Measurements from ENCODE around the gene DYDC2. TPM values are rescaled to one million over a fixed set of nuclear protein-coding genes. Genes with fewer than 3 reads are reported as not detected.
"Not testable (repeated sequence)": the region's sequence is repeated elsewhere in the genome, so short reads cannot be mapped to it uniquely, and the experiment has no call there.

DYDC2 gene
- total and polyA plus RNA-seq, 8 donors = 0.64 to 4.2 (median 2.9) TPM; not detected in 1

GRCh38 chr10:80357851-80358125 is 1.2 kb downstream of the DYDC2 start:
- intact Hi-C loops (cut with DNase I) = no loop called here

DNA sequence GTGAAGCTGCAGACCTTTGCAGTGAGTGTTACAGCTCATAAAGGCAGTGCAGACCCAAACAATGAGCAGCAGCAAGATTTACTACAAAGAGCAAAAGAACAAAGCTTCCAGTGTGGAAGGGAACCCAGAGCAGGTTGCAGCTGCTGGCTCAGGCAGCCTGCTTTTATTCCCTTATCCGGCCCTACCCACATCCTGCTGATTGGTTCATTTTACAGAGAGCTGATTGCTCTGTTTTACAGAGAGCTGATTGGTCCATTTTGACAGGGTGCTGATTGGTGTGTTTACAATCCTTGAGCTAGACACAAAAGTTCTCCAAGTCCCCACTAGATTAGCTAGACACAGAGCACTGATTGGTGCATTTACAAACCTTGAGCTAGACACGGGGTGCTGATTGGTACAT is 2.3 kb downstream of the DYDC2 start:
- not testable (repeated sequence) for DNase-seq
- peaks cover 9 to 16% of the 10 kb centered on the region in 2 donors for H3K4me1 ChIP-seq

More at GRCh38 chr10:80357851-80358125, 1.2 kb downstream of the DYDC2 start:
- H3K4me1 ChIP-seq = peaks cover 9 to 16% of the 10 kb centered on the region in 2 donors
- H3K27ac ChIP-seq = no peak overlapping the region
- H3K27me3 ChIP-seq = peaks cover 17 to 41% of the 10 kb centered on the region in 2 donors
- no peaks in the 10 kb centered on the region for H3K36me3 ChIP-seq
- no peaks in the 10 kb centered on the region for H3K9me3 ChIP-seq
- no peak overlapping the region for H3K4me3 ChIP-seq
- DNase-seq (no peak), ATAC-seq (no peak)
- TF ChIP-seq, protein P1, sequence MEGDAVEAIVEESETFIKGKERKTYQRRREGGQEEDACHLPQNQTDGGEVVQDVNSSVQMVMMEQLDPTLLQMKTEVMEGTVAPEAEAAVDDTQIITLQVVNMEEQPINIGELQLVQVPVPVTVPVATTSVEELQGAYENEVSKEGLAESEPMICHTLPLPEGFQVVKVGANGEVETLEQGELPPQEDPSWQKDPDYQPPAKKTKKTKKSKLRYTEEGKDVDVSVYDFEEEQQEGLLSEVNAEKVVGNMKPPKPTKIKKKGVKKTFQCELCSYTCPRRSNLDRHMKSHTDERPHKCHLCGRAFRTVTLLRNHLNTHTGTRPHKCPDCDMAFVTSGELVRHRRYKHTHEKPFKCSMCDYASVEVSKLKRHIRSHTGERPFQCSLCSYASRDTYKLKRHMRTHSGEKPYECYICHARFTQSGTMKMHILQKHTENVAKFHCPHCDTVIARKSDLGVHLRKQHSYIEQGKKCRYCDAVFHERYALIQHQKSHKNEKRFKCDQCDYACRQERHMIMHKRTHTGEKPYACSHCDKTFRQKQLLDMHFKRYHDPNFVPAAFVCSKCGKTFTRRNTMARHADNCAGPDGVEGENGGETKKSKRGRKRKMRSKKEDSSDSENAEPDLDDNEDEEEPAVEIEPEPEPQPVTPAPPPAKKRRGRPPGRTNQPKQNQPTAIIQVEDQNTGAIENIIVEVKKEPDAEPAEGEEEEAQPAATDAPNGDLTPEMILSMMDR (IDR thresholded peaks at IDR 0.05) = no peak

GRCh38 chr10:80359644-80360043 is 3.1 kb downstream of the DYDC2 start:
- intact Hi-C loops (cut with DNase I) = no loop called here

More for the DNA sequence above, 2.3 kb downstream of the DYDC2 start:
- intact Hi-C loops (cut with DNase I); H3K4me3 ChIP-seq; ATAC-seq; H3K9me3 ChIP-seq; H3K36me3 ChIP-seq; H3K27ac ChIP-seq: not testable (repeated sequence)
- H3K27me3 ChIP-seq = peaks cover 17 to 40% of the 10 kb centered on the region in 2 donors

DNA sequence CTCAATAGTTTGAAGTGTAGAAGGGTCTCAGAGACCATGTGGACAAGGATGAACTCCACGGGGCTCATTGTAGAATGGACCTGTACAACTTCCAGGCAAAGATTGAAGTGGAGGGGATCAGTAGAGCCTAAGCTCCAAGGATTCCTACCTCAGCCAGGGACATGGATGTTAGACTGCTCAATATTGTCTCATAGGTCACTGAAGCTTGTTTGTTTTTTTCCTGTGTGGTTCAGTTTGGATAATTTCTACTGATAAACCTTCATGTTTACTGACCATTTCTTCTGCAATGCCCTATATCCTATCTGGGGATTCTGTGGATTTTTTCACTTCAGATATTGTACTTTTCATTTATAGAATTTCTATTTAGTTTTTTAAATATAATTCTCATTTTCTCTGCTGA is 8.9 kb downstream of the DYDC2 start:
- no peak overlapping the region for H3K4me3 ChIP-seq
- ATAC-seq (no peak), DNase-seq (no peak)
- TF ChIP-seq, protein P1 (IDR thresholded peaks at IDR 0.05) = no peak
- H3K27me3 ChIP-seq = no peaks in the 10 kb centered on the region
- no peaks in the 10 kb centered on the region for H3K36me3 ChIP-seq
- H3K9me3 ChIP-seq = peaks cover 0 to 26% of the 10 kb centered on the region in 2 donors
- H3K27ac ChIP-seq = no peak overlapping the region
- H3K4me1 ChIP-seq = no peaks in the 10 kb centered on the region
- intact Hi-C loops (cut with DNase I) = no loop called here

More at GRCh38 chr10:80359644-80360043, 3.1 kb downstream of the DYDC2 start:
- DNase-seq (peak in 1 of 4 donors; percentile 77), ATAC-seq (no peak)
- H3K27me3 ChIP-seq = peaks cover 16 to 33% of the 10 kb centered on the region in 2 donors
- no peak overlapping the region for H3K4me3 ChIP-seq
- TF ChIP-seq, protein P1 (IDR thresholded peaks at IDR 0.05) = no peak
- H3K27ac ChIP-seq = no peak overlapping the region
- no peaks in the 10 kb centered on the region for H3K9me3 ChIP-seq
- H3K4me1 ChIP-seq = peaks cover 9 to 16% of the 10 kb centered on the region in 2 donors
- no peaks in the 10 kb centered on the region for H3K36me3 ChIP-seq

GRCh38 chr10:80371467-80371866 is 14.9 kb downstream of the DYDC2 start:
- Histone ChIP-seq H3K36me3 (no peaks in the 10 kb centered on the region), H3K27me3 (no peaks in the 10 kb centered on the region), H3K4me3 (no peak overlapping the region), H3K4me1 (no peaks in the 10 kb centered on the region), H3K9me3 (peaks cover 0 to 22% of the 10 kb centered on the region in 2 donors), H3K27ac (no peak overlapping the region)
- DNase-seq (no peak), ATAC-seq (no peak)
- intact Hi-C loops (cut with DNase I) = no loop called here
- TF ChIP-seq, protein P1 (IDR thresholded peaks at IDR 0.05) = no peak

GRCh38 chr10:80372675-80373074 is 16.1 kb downstream of the DYDC2 start:
- Histone ChIP-seq H3K4me1 (no peaks in the 10 kb centered on the region), H3K9me3 (peaks cover 0 to 9% of the 10 kb centered on the region in 2 donors), H3K4me3 (no peak overlapping the region), H3K36me3 (no peaks in the 10 kb centered on the region), H3K27me3 (no peaks in the 10 kb centered on the region), H3K27ac (no peak overlapping the region)
- no peak for ATAC-seq
- DNase-seq = no peak
- intact Hi-C loops (cut with DNase I) = no loop called here
- TF ChIP-seq, protein P1 (IDR thresholded peaks at IDR 0.05) = no peak

Data from left lung (tissue), 10 donors.